HepG2 (cell line): ENCODE data around the gene SMURF1. TPM values are rescaled to one million over a fixed set of nuclear protein-coding genes. Genes with fewer than 3 reads are reported as not detected.

Experiments used
- ATAC-seq: fragments of 200-7000 bp; cut with Tn5 transposase; 3 replicates; pipeline ENCODE4 v1.9.1; 2020; ENCODE audit warnings: mild to moderate bottlenecking, moderate library complexity
- BruUV-seq: library from RNA; stranded (reverse); fragments of 400-500 nt; replicated peaks from 2 replicates; lab custom pipeline; 2021; lab: Mats Ljungman, UMichigan
- CTCF ChIA-PET: fragments of 300-600 bp; formaldehyde crosslinking; extraction: SDS; loops from one replicate; lab custom pipeline; 2021; ENCODE audit warnings: low total read pairs, inconsistent platforms, low intra/inter-chr PET ratio; lab: Yijun Ruan, JAX
- POLR2A ChIA-PET: fragments of 350-600 bp; sonication (Branson Sonifier 250); formaldehyde crosslinking; loops from one replicate; lab custom pipeline; 2020; ENCODE audit warnings: antibody characterized with exemption, inconsistent platforms; lab: Yijun Ruan, JAX
- DNase-seq: peaks from one replicate; pipeline ENCODE4 v3.0.0-alpha.2; 2015; ENCODE audit warnings: low spot score
- FAIRE-seq: peaks from 3 replicates; lab custom pipeline; 2011; peaks lifted over from hg19 to GRCh38; lab: Jason Lieb, UNC
- H2AFZ ChIP-seq: one replicate; pipeline ENCODE4 v1.6.1; 2011; ENCODE audit warnings: low read length, inconsistent platforms
- H3K27ac ChIP-seq: fragments of 300-600 bp; 3 replicates; pipeline ENCODE4 v1.8.0; 2011; ENCODE audit warnings: mixed run types, mild to moderate bottlenecking, mixed read lengths, low read length, inconsistent platforms; ENCODE audit not compliant: insufficient read depth; ENCODE audit errors: extremely low read length
- H3K27me3 ChIP-seq, 2 experiments: fragments of 200-600 bp in 1 of 2; 2 replicates in 1 of 2; 3 replicates in 1 of 2; pipeline versions ENCODE4 v1.6.0 to v1.8.0; 2011; ENCODE audit warnings: low read length in 2 of 2, mild to moderate bottlenecking in 2 of 2, moderate library complexity in 2 of 2, inconsistent platforms in 1 of 2; ENCODE audit not compliant: insufficient read depth in 2 of 2, control insufficient read depth in 1 of 2
- H3K36me3 ChIP-seq, 2 experiments: fragments of 200-600 bp in 1 of 2; replicated peaks in 1 of 2; 2 replicates in 1 of 2; 3 replicates in 1 of 2; pipeline versions ENCODE4 v1.5.1 to v1.8.0; 2011; ENCODE audit warnings: low read length in 2 of 2, inconsistent platforms in 1 of 2; ENCODE audit not compliant: insufficient read depth in 2 of 2, control insufficient read depth in 1 of 2
- H3K4me1 ChIP-seq: 2 replicates; pipeline ENCODE4 v1.5.1; 2012; ENCODE audit warnings: low read length, inconsistent platforms; ENCODE audit not compliant: insufficient read depth
- H3K4me2 ChIP-seq: 2 replicates; pipeline ENCODE4 v1.6.0; 2011; ENCODE audit warnings: low read depth, low read length, inconsistent platforms
- H3K4me3 ChIP-seq, 3 experiments: fragments of 200-600 bp in 1 of 3; sonication (generic), shearing (Covaris generic) in 1 of 3; replicated peaks in 1 of 3; 2 replicates each; pipeline ENCODE4 v1.5.1; 2011 to 2016; ENCODE audit warnings: low read length in 3 of 3, inconsistent platforms in 2 of 3, low read depth in 2 of 3, mild to moderate bottlenecking in 2 of 3, control low read depth in 1 of 3, mixed read lengths in 1 of 3; ENCODE audit not compliant: insufficient read depth in 1 of 3
- H3K79me2 ChIP-seq: one replicate; pipeline ENCODE4 v1.6.1; 2011; ENCODE audit warnings: low read length, inconsistent platforms; ENCODE audit not compliant: insufficient read depth
- H3K9ac ChIP-seq: 2 replicates; pipeline ENCODE4 v1.6.0; 2011; ENCODE audit warnings: mild to moderate bottlenecking, low read depth, low read length, inconsistent platforms; ENCODE audit not compliant: insufficient read depth
- H3K9me3 ChIP-seq: 2 replicates; pipeline ENCODE4 v1.5.1; 2012; ENCODE audit warnings: mild to moderate bottlenecking, low read length
- H4K20me1 ChIP-seq: 2 replicates; pipeline ENCODE4 v1.6.0; 2011; ENCODE audit warnings: inconsistent platforms, mild to moderate bottlenecking, low read length, moderate library complexity; ENCODE audit not compliant: insufficient read depth
- DNMT3B ChIP-seq: conservative IDR thresholded peaks from 2 replicates; pipeline ENCODE4 v1.6.1; 2016; ENCODE audit warnings: missing biosample characterization, control low read depth
- ELF4 ChIP-seq: sonication (generic); formaldehyde crosslinking; IDR thresholded peaks from 2 replicates; pipeline ENCODE4 v1.5.0; 2020; ENCODE audit warnings: missing genetic modification reagents, mild to moderate bottlenecking, moderate library complexity, borderline replicate concordance
- JUND ChIP-seq: sonication (generic); formaldehyde crosslinking; IDR thresholded peaks from 2 replicates; pipeline ENCODE4 v1.8.0; 2022; ENCODE audit warnings: mild to moderate bottlenecking, missing genetic modification reagents
- MAZ ChIP-seq, 2 experiments: sonication (generic) in 1 of 2; formaldehyde crosslinking in 1 of 2; IDR thresholded peaks; 2 replicates each; pipeline versions ENCODE4 v1.5.0 to v1.6.1; 2012 to 2020; ENCODE audit warnings: low read depth in 2 of 2, mild to moderate bottlenecking in 2 of 2, borderline replicate concordance in 1 of 2, improper control_type of control experiment in 1 of 2, low read length in 1 of 2, missing genetic modification reagents in 1 of 2, moderate library complexity in 1 of 2
- NFATC3 ChIP-seq: sonication (generic); formaldehyde crosslinking; IDR thresholded peaks from 2 replicates; pipeline ENCODE4 v1.5.1; 2020; ENCODE audit warnings: mild to moderate bottlenecking, missing genetic modification reagents
- NFE2L1 ChIP-seq: sonication (generic); formaldehyde crosslinking; IDR thresholded peaks from 2 replicates; pipeline ENCODE4 v1.4.0; 2020; ENCODE audit warnings: missing genetic modification reagents, mild to moderate bottlenecking, borderline replicate concordance
- PREB ChIP-seq: sonication (generic); formaldehyde crosslinking; IDR thresholded peaks from 2 replicates; pipeline ENCODE4 v1.4.0; 2020; ENCODE audit warnings: missing genetic modification reagents
- RBM39 ChIP-seq: fragments of 200-400 bp; formaldehyde crosslinking; IDR thresholded peaks from one replicate; pipeline ENCODE4 v1.6.1; 2018; ENCODE audit warnings: antibody characterized with exemption, mild to moderate bottlenecking, low read depth, low read length; ENCODE audit not compliant: poor library complexity, severe bottlenecking
- SOX5 ChIP-seq: IDR thresholded peaks from 2 replicates; pipeline ENCODE4 v1.6.1; 2016; ENCODE audit warnings: borderline replicate concordance
- YEATS4 ChIP-seq: sonication (generic); formaldehyde crosslinking; IDR thresholded peaks from 2 replicates; pipeline ENCODE4 v1.4.0; 2020; ENCODE audit warnings: missing genetic modification reagents, borderline replicate concordance
- ZNF138 ChIP-seq: sonication (generic); formaldehyde crosslinking; IDR thresholded peaks from 2 replicates; pipeline ENCODE4 v1.5.0; 2020; ENCODE audit warnings: mild to moderate bottlenecking, low read depth, missing genetic modification reagents
- ZNF343 ChIP-seq: sonication (generic); formaldehyde crosslinking; IDR thresholded peaks from 2 replicates; pipeline ENCODE4 v1.4.0; 2020; ENCODE audit warnings: mild to moderate bottlenecking, missing genetic modification reagents
- ZNF407 ChIP-seq: sonication (generic); formaldehyde crosslinking; IDR thresholded peaks from one replicate; pipeline ENCODE4 v1.5.1; 2020; ENCODE audit warnings: mild to moderate bottlenecking, missing genetic modification reagents; ENCODE audit errors: not compliant biosample characterization
- ZNF672 ChIP-seq: sonication (generic); formaldehyde crosslinking; IDR thresholded peaks from 2 replicates; pipeline ENCODE4 v1.8.1; 2022; ENCODE audit warnings: missing genetic modification reagents
- WGBS: methylation state at CpG from one replicate; pipeline ENCODE4 v1.1.6; 2017; ENCODE audit warnings: low lambda C conversion rate; 5-methylcytosine and 5-hydroxymethylcytosine counted together
- in situ Hi-C: cut with HindIII; loops from 2 replicates; pipeline ENCODE4 v1.10.0; 2017; ENCODE audit warnings: low pct_unique_long_range_greater_than_20kb; ENCODE audit not compliant: extremely low pct_ligation_motif_present
- intact Hi-C: fragments of 100-400 bp; cut with micrococcal nuclease; formaldehyde crosslinking; loops from one replicate; pipeline ENCODE4 v1.10.0; 2022; ENCODE audit not compliant: unreplicated experiment
- polyA plus RNA-seq, 8 experiments: library from polyadenylated mRNA; depleted of rRNA in 3 of 8; stranded (reverse) in 7 of 8; unstranded in 1 of 8; fragments of >200 nt; fragmentation: Illumina TruSeq in 4 of 8; extraction: Trizol in 4 of 8; gene quantifications; 2 replicates each; pipeline versions ENCODE4 v1.2.1 to v1.2.3, GENCODE V29; 2011 to 2016; ENCODE audit warnings: low read depth in 4 of 8, missing spikeins in 1 of 8, mixed read lengths in 1 of 8; ENCODE audit not compliant: insufficient read depth in 1 of 8
- total RNA-seq, 5 experiments: library from RNA; depleted of rRNA; stranded (reverse); fragments of >200 nt; fragmentation: Illumina TruSeq; extraction: Trizol; gene quantifications; 2 replicates each; pipeline ENCODE4 v1.2.3, GENCODE V29; 2016; ENCODE audit warnings: low read depth in 1 of 5

Gene SMURF1
- total and polyA plus RNA-seq, 2 of the 13 experiments (the other 11 are each of a cell fraction or from before 2014, with no cell fraction given) = 8.3 to 11.1 TPM

- TF ChIP-seq YEATS4 = no peak
Measured at GRCh38 chr7:99011706-99012404, 132.1 kb downstream of the SMURF1 start (continued).

- no peak for DNase-seq
- in situ Hi-C loops (no loop called here), intact Hi-C loops (no loop called here)
- ChIA-PET POLR2A (no interaction called here), CTCF (no interaction called here)
- no peak overlapping the region for H2AFZ ChIP-seq
- no peak for FAIRE-seq
- H3K4me3 ChIP-seq = no peak overlapping the region
- H3K27ac ChIP-seq = no peak overlapping the region
- no peaks in the 10 kb centered on the region for H3K79me2 ChIP-seq
- no peaks in the 10 kb centered on the region for H3K4me1 ChIP-seq
- BruUV-seq = no TSS peak
- H3K27me3 ChIP-seq = no peaks in the 10 kb centered on the region
- H3K36me3 ChIP-seq = peaks cover 34 to 72% of the 10 kb centered on the region in 2 experiments; a peak in 4 of 5 replicates
- H3K9me3 ChIP-seq = no peaks in the 10 kb centered on the region
- ATAC-seq = no peak
- H3K9ac ChIP-seq = no peak overlapping the region
- no peak overlapping the region for H3K4me2 ChIP-seq
- 98% methylated on average over 24 of the region's 24 CpGs for WGBS
- no peaks in the 10 kb centered on the region for H4K20me1 ChIP-seq
- TF ChIP-seq NFE2L1 (no peak), NFATC3 (CRISPR knock-in tag) (no peak), MAZ (IDR thresholded peaks at IDR 0.05; ENCODE audit: borderline replicate concordance, low read depth, low read length) (no peak), MAZ (CRISPR knock-in tag; IDR thresholded peaks at IDR 0.05; ENCODE audit: low read depth) (no peak), PREB (no peak), ZNF672 (no peak), ZNF343 (CRISPR knock-in tag) (no peak), JUND (CRISPR knock-in tag) (no peak), RBM39 (no peak), ZNF138 (CRISPR knock-in tag) (no peak), ZNF407 (CRISPR knock-in tag) (no peak), DNMT3B (CRISPR knock-in tag) (no peak), SOX5 (no peak), ELF4 (CRISPR knock-in tag) (no peak)
Measured at GRCh38 chr7:99011341-99011705, 132.6 kb downstream of the SMURF1 start.
